ENCODE results near the gene STK38.

- TF ChIP-seq BHLHE40 (IDR thresholded peaks at IDR 0.05; ENCODE audit: low read depth, low read length) (no peak), ELK1 (IDR thresholded peaks at IDR 0.05; ENCODE audit: low read depth, low read length) (no peak), SMC3 (IDR thresholded peaks at IDR 0.05) (no peak), CTCF (IDR thresholded peaks at IDR 0.05) (no peak), POLR2A (IDR thresholded peaks at IDR 0.05; ENCODE audit: low read length) (no peak), ZNF302 (CRISPR knock-in tag; IDR thresholded peaks at IDR 0.05) (no peak), HES2 (IDR thresholded peaks at IDR 0.05) (no peak), NFE2L2 (conservative IDR thresholded peaks at IDR 0.05; ENCODE audit: low read length) (no peak), REST (IDR thresholded peaks at IDR 0.05) (no peak), EP300 (IDR thresholded peaks at IDR 0.05) (no peak), RFX5 (IDR thresholded peaks at IDR 0.05) (no peak), CBX8 (IDR thresholded peaks at IDR 0.05) (no peak)
Measured at GRCh38 chr6:36524871-36525270, 22.4 kb downstream of the STK38 start.

All from A549 (cell line).